H9 (cell line): ENCODE data around the gene KIF26B. TPM values are rescaled to one million over a fixed set of nuclear protein-coding genes. Genes with fewer than 3 reads are reported as not detected.

Experiments
- DNase-seq: peaks from one replicate; pipeline ENCODE4 v3.0.0-alpha.2; 2017
- H2AFZ ChIP-seq: one replicate; pipeline ENCODE4 v1.6.1; 2013; ENCODE audit warnings: mild to moderate bottlenecking, low read length, control low read depth, moderate library complexity
- H2AK5ac ChIP-seq: 2 replicates; pipeline ENCODE4 v1.6.1; 2013; ENCODE audit warnings: low read length, control low read depth, mixed read lengths; ENCODE audit not compliant: insufficient read length
- H2BK120ac ChIP-seq: one replicate; pipeline ENCODE4 v1.6.1; 2013; ENCODE audit warnings: low read depth, mild to moderate bottlenecking, low read length, control low read depth, inconsistent platforms; ENCODE audit not compliant: poor library complexity, severe bottlenecking
- H2BK12ac ChIP-seq: 2 replicates; pipeline ENCODE4 v1.6.1; 2013; ENCODE audit warnings: low read length, control low read depth, mixed read lengths, low read depth; ENCODE audit not compliant: insufficient read length
- H2BK15ac ChIP-seq: 2 replicates; pipeline ENCODE4 v1.6.1; 2013; ENCODE audit warnings: low read depth, low read length, control low read depth
- H2BK20ac ChIP-seq: one replicate; pipeline ENCODE4 v1.6.1; 2013; ENCODE audit warnings: low read depth, mild to moderate bottlenecking, low read length, control low read depth, inconsistent platforms; ENCODE audit not compliant: poor library complexity, severe bottlenecking
- H2BK5ac ChIP-seq: 2 replicates; pipeline ENCODE4 v1.6.1; 2013; ENCODE audit warnings: low read length, control low read depth, mixed read lengths; ENCODE audit not compliant: insufficient read length
- H3K14ac ChIP-seq: 2 replicates; pipeline ENCODE4 v1.6.1; 2013; ENCODE audit warnings: low read length, control low read depth; ENCODE audit not compliant: insufficient read depth
- H3K18ac ChIP-seq: 2 replicates; pipeline ENCODE4 v1.6.1; 2013; ENCODE audit warnings: low read depth, mild to moderate bottlenecking, mixed read lengths, low read length, control low read depth; ENCODE audit not compliant: insufficient read length
- H3K23ac ChIP-seq: 2 replicates; pipeline ENCODE4 v1.6.1; 2013; ENCODE audit warnings: low read length, control low read depth, mixed read lengths, low read depth; ENCODE audit not compliant: insufficient read length
- H3K23me2 ChIP-seq: 2 replicates; pipeline ENCODE4 v1.6.1; 2013; ENCODE audit warnings: low read depth, mild to moderate bottlenecking, mixed read lengths, low read length, control low read depth; ENCODE audit not compliant: insufficient read length, poor library complexity, severe bottlenecking
- H3K27ac ChIP-seq: 2 replicates; pipeline ENCODE4 v1.5.1; 2013; ENCODE audit warnings: low read length, control low read depth, mixed read lengths, low read depth; ENCODE audit not compliant: insufficient read length
- H3K27me3 ChIP-seq: 2 replicates; pipeline ENCODE4 v1.6.1; 2013; ENCODE audit warnings: low read length, control low read depth, inconsistent platforms; ENCODE audit not compliant: insufficient read depth
- H3K4ac ChIP-seq: 2 replicates; pipeline ENCODE4 v1.6.1; 2013; ENCODE audit warnings: low read depth, mild to moderate bottlenecking, control low read depth, inconsistent platforms, low read length, moderate library complexity
- H3K4me1 ChIP-seq: 2 replicates; pipeline ENCODE4 v1.6.1; 2013; ENCODE audit warnings: low read length, control low read depth, inconsistent platforms; ENCODE audit not compliant: insufficient read depth
- H3K4me2 ChIP-seq: 2 replicates; pipeline ENCODE4 v1.6.1; 2013; ENCODE audit warnings: low read length, control low read depth, mixed read lengths; ENCODE audit not compliant: insufficient read length, insufficient read depth
- H3K56ac ChIP-seq: 2 replicates; pipeline ENCODE4 v1.6.1; 2013; ENCODE audit warnings: low read depth, mild to moderate bottlenecking, mixed read lengths, low read length, control low read depth; ENCODE audit not compliant: insufficient read length
- H3K79me1 ChIP-seq: 2 replicates; pipeline ENCODE4 v1.6.1; 2013; ENCODE audit warnings: low read depth, mild to moderate bottlenecking, moderate library complexity, low read length, control low read depth, inconsistent platforms; ENCODE audit not compliant: insufficient read depth, poor library complexity, severe bottlenecking
- H3K79me2 ChIP-seq: 2 replicates; pipeline ENCODE4 v1.6.1; 2013; ENCODE audit warnings: low read length, control low read depth, inconsistent platforms; ENCODE audit not compliant: insufficient read depth
- H3K9ac ChIP-seq: 2 replicates; pipeline ENCODE4 v1.6.1; 2013; ENCODE audit warnings: low read length, control low read depth, mixed read lengths; ENCODE audit not compliant: insufficient read length; ENCODE audit errors: extremely low read depth
- H3K9me3 ChIP-seq: one replicate; pipeline ENCODE4 v1.6.1; 2013; ENCODE audit warnings: low read depth, low read length, inconsistent platforms; ENCODE audit not compliant: control insufficient read depth
- H3T11ph ChIP-seq: one replicate; pipeline ENCODE4 v1.6.1; 2013; ENCODE audit warnings: mild to moderate bottlenecking, low read length, control low read depth, inconsistent platforms
- H4K20me1 ChIP-seq: one replicate; pipeline ENCODE4 v1.6.1; 2013; ENCODE audit not compliant: control insufficient read depth, insufficient read length, insufficient read depth
- H4K5ac ChIP-seq: 2 replicates; pipeline ENCODE4 v1.6.1; 2013; ENCODE audit warnings: low read depth, mild to moderate bottlenecking, mixed read lengths, low read length, control low read depth; ENCODE audit not compliant: insufficient read length
- H4K8ac ChIP-seq: replicated peaks from 2 replicates; pipeline ENCODE4 v1.6.1; 2013; ENCODE audit warnings: low read length, control low read depth, mixed read lengths, low read depth; ENCODE audit not compliant: insufficient read length
- H4K91ac ChIP-seq: 2 replicates; pipeline ENCODE4 v1.6.1; 2013; ENCODE audit warnings: low read depth, mild to moderate bottlenecking, moderate library complexity, mixed read lengths, low read length, control low read depth; ENCODE audit not compliant: insufficient read length
- H3K27ac Mint-ChIP-seq, 3 experiments: 2 replicates in 2 of 3; 3 replicates in 1 of 3; pipeline ENCODE4 v1.8.0; 2020 to 2021; ENCODE audit warnings: mixed read lengths in 3 of 3, mild to moderate bottlenecking in 1 of 3, moderate library complexity in 1 of 3
- H3K27me3 Mint-ChIP-seq: 2 replicates; pipeline ENCODE4 v1.8.0; 2021; ENCODE audit warnings: low read depth, mild to moderate bottlenecking, moderate library complexity, mixed read lengths
- H3K36me3 Mint-ChIP-seq, 3 experiments: 2 replicates in 2 of 3; 3 replicates in 1 of 3; pipeline ENCODE4 v1.8.0; 2020 to 2021; ENCODE audit warnings: low read depth in 3 of 3, mixed read lengths in 3 of 3; ENCODE audit not compliant: insufficient read depth in 1 of 3
- H3K4me1 Mint-ChIP-seq, 2 experiments: 2 replicates each; pipeline ENCODE4 v1.8.0; 2020; ENCODE audit warnings: mixed read lengths in 2 of 2
- H3K4me3 Mint-ChIP-seq, 2 experiments: 2 replicates in 1 of 2; 3 replicates in 1 of 2; pipeline ENCODE4 v1.8.0; 2020 to 2021; ENCODE audit warnings: mild to moderate bottlenecking in 2 of 2, mixed read lengths in 2 of 2, moderate library complexity in 1 of 2
- H3K9me3 Mint-ChIP-seq, 2 experiments: 2 replicates in 1 of 2; 3 replicates in 1 of 2; pipeline ENCODE4 v1.8.0; 2020; ENCODE audit warnings: mild to moderate bottlenecking in 2 of 2, mixed read lengths in 2 of 2, moderate library complexity in 1 of 2
- CTCF ChIP-seq: fragments of 200-600 bp; sonication (generic); conservative IDR thresholded peaks from 3 replicates; pipeline ENCODE4 v1.8.0; 2021; ENCODE audit warnings: antibody characterized with exemption, mild to moderate bottlenecking
- WGBS: extraction: QIAGEN DNeasy Blood & Tissue Kit; methylation state at CpG from one replicate; pipeline ENCODE4 v1.1.7; 2013; ENCODE audit warnings: missing lambda C conversion rate, low lambda C conversion rate, mixed read lengths; ENCODE audit not compliant: insufficient read length; ENCODE audit errors: extremely low coverage; 5-methylcytosine and 5-hydroxymethylcytosine counted together
- total RNA-seq: library from RNA; stranded (reverse); gene quantifications from 2 replicates; pipeline ENCODE4 v1.2.1, GENCODE V29; 2021

Gene KIF26B
- total RNA-seq, 1 experiment from 2014 or later = 0.13 TPM

- no peak overlapping the region; the same call in 1 of the 2 replicates for H3K14ac ChIP-seq
- no peak overlapping the region for H2BK120ac ChIP-seq
- H3K9me3 ChIP-seq = no peaks in the 10 kb centered on the region
- no peak overlapping the region for H2AK5ac ChIP-seq
- Mint-ChIP-seq H3K36me3 (no peaks in the 10 kb centered on the region), H3K27ac (no peak overlapping the region), H3K27me3 (peaks cover 85% of the 10 kb centered on the region), H3K4me1 (peaks cover 14 to 23% of the 10 kb centered on the region in 2 experiments), H3K9me3 (no peaks in the 10 kb centered on the region; a peak in 1 of 5 replicates), H3K4me3 (peak overlapping the region; percentile 58 to 84)
- H3K27ac ChIP-seq = no peak overlapping the region
- no peak overlapping the region for H2BK12ac ChIP-seq
- H3K9ac ChIP-seq = no peak overlapping the region
- no peaks in the 10 kb centered on the region for H3K79me2 ChIP-seq
- no peaks in the 10 kb centered on the region for H4K20me1 ChIP-seq
- H3K23me2 ChIP-seq = peaks cover 24% of the 10 kb centered on the region
- WGBS = no CpG with 5 or more reads among the region's 74 CpGs
- peaks cover 23% of the 10 kb centered on the region; the same call in 1 of the 2 replicates for H3K27me3 ChIP-seq
- no peak overlapping the region for H4K5ac ChIP-seq
- H3K56ac ChIP-seq = no peak overlapping the region
- no peak overlapping the region for H2AFZ ChIP-seq
- no peak overlapping the region for H4K8ac ChIP-seq
- H3K4ac ChIP-seq = no peak overlapping the region
- TF ChIP-seq CTCF = peak; percentile 86
- H3K23ac ChIP-seq = no peak overlapping the region
- H3K4me2 ChIP-seq = peak overlapping the region; percentile 81
- H3K18ac ChIP-seq = no peak overlapping the region
- no peak overlapping the region for H3T11ph ChIP-seq
- H2BK20ac ChIP-seq = no peak overlapping the region
- no peaks in the 10 kb centered on the region for H3K79me1 ChIP-seq
- DNase-seq = peak; percentile 89
- no peaks in the 10 kb centered on the region for H3K4me1 ChIP-seq
- no peak overlapping the region for H2BK5ac ChIP-seq
- H4K91ac ChIP-seq = no peak overlapping the region
- H2BK15ac ChIP-seq = no peak overlapping the region
Measured at GRCh38 chr1:245156041-245156735, 1.4 kb downstream of the KIF26B start.
